GM23248 (cell line): Measurements from ENCODE around the gene EGLN3. TPM values are rescaled to one million over a fixed set of nuclear protein-coding genes. Genes with fewer than 3 reads are reported as not detected.

Source experiments
- DNase-seq: peaks from one replicate; pipeline ENCODE4 v3.0.0-alpha.2; 2015
- H2AFZ ChIP-seq: fragments of 200-600 bp; sonication (generic); 2 replicates; pipeline ENCODE4 v1.6.1; 2016; ENCODE audit warnings: antibody characterized with exemption
- H3F3A ChIP-seq: fragments of 200-600 bp; sonication (generic); 2 replicates; pipeline ENCODE4 v1.6.1; 2016; ENCODE audit warnings: mild to moderate bottlenecking, antibody characterized with exemption, mixed run types; ENCODE audit not compliant: insufficient read depth
- H3K27ac ChIP-seq: fragments of 200-600 bp; sonication (generic); 2 replicates; pipeline ENCODE4 v1.5.1; 2016; ENCODE audit warnings: mild to moderate bottlenecking
- H3K27me3 ChIP-seq: fragments of 200-600 bp; sonication (generic); replicated peaks from 2 replicates; pipeline ENCODE4 v1.6.1; 2016; ENCODE audit warnings: mild to moderate bottlenecking; ENCODE audit not compliant: insufficient read depth
- H3K36me3 ChIP-seq: fragments of 200-600 bp; sonication (generic); 2 replicates; pipeline ENCODE4 v1.6.1; 2016; ENCODE audit warnings: low read depth, mild to moderate bottlenecking
- H3K4me1 ChIP-seq: fragments of 200-600 bp; sonication (generic); 2 replicates; pipeline ENCODE4 v1.6.1; 2016; ENCODE audit warnings: mild to moderate bottlenecking; ENCODE audit not compliant: insufficient read depth
- H3K4me2 ChIP-seq: fragments of 200-600 bp; sonication (generic); one replicate; pipeline ENCODE4 v1.6.1; 2016; ENCODE audit warnings: mild to moderate bottlenecking; ENCODE audit not compliant: unreplicated experiment
- H3K4me3 ChIP-seq: fragments of 200-600 bp; sonication (generic); 2 replicates; pipeline ENCODE4 v1.5.1; 2016; ENCODE audit warnings: mild to moderate bottlenecking
- H3K79me2 ChIP-seq: fragments of 200-600 bp; sonication (generic); 2 replicates; pipeline ENCODE4 v1.6.1; 2016; ENCODE audit warnings: mild to moderate bottlenecking; ENCODE audit not compliant: insufficient read depth
- H3K9ac ChIP-seq: fragments of 200-600 bp; sonication (generic); 2 replicates; pipeline ENCODE4 v1.6.1; 2016; ENCODE audit warnings: mild to moderate bottlenecking
- H3K9me2 ChIP-seq: fragments of 200-600 bp; sonication (generic); 2 replicates; pipeline ENCODE4 v1.6.1; 2016; ENCODE audit warnings: mixed run types, mild to moderate bottlenecking, moderate library complexity; ENCODE audit not compliant: insufficient read depth
- H3K9me3 ChIP-seq: fragments of 200-600 bp; sonication (generic); one replicate; pipeline ENCODE4 v1.6.1; 2017; ENCODE audit warnings: low read depth
- H4K20me1 ChIP-seq: fragments of 200-600 bp; sonication (generic); 2 replicates; pipeline ENCODE4 v1.6.0; 2016; ENCODE audit not compliant: insufficient read depth
- EZH2 ChIP-seq: fragments of 200-600 bp; sonication (generic); IDR thresholded peaks from 2 replicates; pipeline ENCODE4 v1.6.1; 2018; ENCODE audit warnings: antibody characterized with exemption, mild to moderate bottlenecking; ENCODE audit not compliant: insufficient read depth, poor library complexity, severe bottlenecking
- EZH2phosphoT487 ChIP-seq: fragments of 200-600 bp; sonication (generic); IDR thresholded peaks from 2 replicates; pipeline ENCODE4 v1.6.1; 2018; ENCODE audit warnings: antibody characterized with exemption, moderate library complexity, mild to moderate bottlenecking, low read depth; ENCODE audit not compliant: insufficient read depth
- WGBS, 2 experiments: methylation state at CpG; one replicate each; pipeline ENCODE4 v1.1.6; 2015 to 2017; ENCODE audit warnings: low lambda C conversion rate in 2 of 2, low coverage in 1 of 2; ENCODE audit errors: missing lambda C conversion rate in 2 of 2; 5-methylcytosine and 5-hydroxymethylcytosine counted together
- in situ Hi-C: fragments of 300-500 bp; cut with MboI; formaldehyde crosslinking; loops from 2 replicates; pipeline ENCODE4 v1.15.0; 2020
- polyA plus RNA-seq: library from polyadenylated mRNA; unstranded; fragments of >200 nt; fragmentation: Nextera tagmentation; extraction: Ambion mirVana; gene quantifications from 2 replicates; pipeline ENCODE4 v1.2.1, GENCODE V29; 2016
- total RNA-seq: library from RNA; depleted of rRNA; stranded (reverse); fragments of >200 nt; shearing (Covaris generic); gene quantifications from 2 replicates; pipeline ENCODE4 v1.2.3, GENCODE V29; 2014

Gene EGLN3
- total and polyA plus RNA-seq, 2 experiments from 2014 or later: 0.11 to 0.22 TPM

DNA sequence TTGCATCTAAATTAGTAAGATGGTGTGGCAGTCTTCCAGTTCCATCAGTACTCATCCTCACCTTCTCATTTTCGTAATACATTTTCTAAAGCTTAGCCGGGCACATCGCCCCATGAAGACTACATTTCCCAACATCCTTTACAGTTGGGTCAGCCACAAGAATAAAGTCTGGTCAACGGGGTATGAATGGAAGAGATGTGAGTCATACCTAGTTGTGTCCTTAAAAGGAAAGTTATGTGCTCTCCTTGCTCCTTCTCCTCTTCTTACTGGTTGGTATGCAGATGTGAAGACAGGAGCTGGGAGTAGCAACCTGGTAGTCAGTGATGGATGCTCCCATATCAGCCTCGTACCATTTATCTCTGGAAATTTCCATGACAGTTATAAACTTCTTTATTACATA is 35.9 kb upstream of the EGLN3 start:
- no peak overlapping the region for H2AFZ ChIP-seq
- no peak overlapping the region for H3K4me2 ChIP-seq
- peak; percentile 86 for DNase-seq

DNA sequence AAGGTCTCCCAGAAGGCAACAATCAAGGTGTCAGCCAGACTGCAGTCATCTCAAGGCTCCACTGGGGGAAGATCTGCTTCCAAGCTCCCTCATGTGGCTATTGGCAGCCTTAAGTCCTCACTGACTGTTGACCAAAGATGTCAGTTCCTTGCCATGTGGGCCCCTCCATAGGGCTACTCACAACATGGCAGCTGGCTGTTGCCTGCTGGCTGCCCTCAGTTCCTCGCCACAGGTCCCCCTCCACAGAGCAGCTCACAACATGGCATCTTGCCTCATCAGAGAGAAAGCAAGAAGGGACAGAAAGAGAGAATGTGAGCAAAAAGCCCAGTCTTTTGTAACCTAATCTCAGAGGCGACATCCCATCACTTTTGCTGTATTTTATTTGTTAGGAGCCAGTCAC is 34.4 kb upstream of the EGLN3 start:
- no peak overlapping the region for H3K4me2 ChIP-seq
- no peak overlapping the region for H3K9ac ChIP-seq
- H3K9me3 ChIP-seq: no peaks in the 10 kb centered on the region
- no peaks in the 10 kb centered on the region for H4K20me1 ChIP-seq
- H3K36me3 ChIP-seq: no peaks in the 10 kb centered on the region
- TF ChIP-seq EZH2 (no peak), EZH2phosphoT487 (no peak)
- in situ Hi-C loops: no loop called here
- H3K4me3 ChIP-seq: no peak overlapping the region
- 74 to 88% methylated on average over 2 of the region's 2 CpGs for WGBS, 2 experiments
- H3K9me2 ChIP-seq: no peaks in the 10 kb centered on the region
- peaks cover 13% of the 10 kb centered on the region for H3F3A ChIP-seq
- H3K4me1 ChIP-seq: peaks cover 13% of the 10 kb centered on the region
- 0 out of 2 replicates have a peak, but pooled peaks cover 4% of the 10 kb centered on the region for H3K27me3 ChIP-seq
- H3K27ac ChIP-seq: no peak overlapping the region
- no peak overlapping the region for H2AFZ ChIP-seq
- no peak for DNase-seq
- H3K79me2 ChIP-seq: no peaks in the 10 kb centered on the region

More for the DNA sequence above, 35.9 kb upstream of the EGLN3 start:
- H3K36me3 ChIP-seq: no peaks in the 10 kb centered on the region
- TF ChIP-seq EZH2phosphoT487: no peak
- TF ChIP-seq EZH2: no peak
- H3K4me3 ChIP-seq: no peak overlapping the region
- no peaks in the 10 kb centered on the region for H3K9me2 ChIP-seq
- H3K79me2 ChIP-seq: no peaks in the 10 kb centered on the region
- in situ Hi-C loops: no loop called here
- peaks cover 19% of the 10 kb centered on the region for H3F3A ChIP-seq
- no peaks in the 10 kb centered on the region for H3K9me3 ChIP-seq
- peaks cover 17% of the 10 kb centered on the region for H3K4me1 ChIP-seq
- WGBS, 2 experiments: 34 to 38% methylated on average over 5 of the region's 5 CpGs
- H3K9ac ChIP-seq: no peak overlapping the region
- no peak overlapping the region for H3K27ac ChIP-seq
- H4K20me1 ChIP-seq: no peaks in the 10 kb centered on the region
- H3K27me3 ChIP-seq: 0 out of 2 replicates have a peak, but pooled peaks cover 4% of the 10 kb centered on the region

DNA sequence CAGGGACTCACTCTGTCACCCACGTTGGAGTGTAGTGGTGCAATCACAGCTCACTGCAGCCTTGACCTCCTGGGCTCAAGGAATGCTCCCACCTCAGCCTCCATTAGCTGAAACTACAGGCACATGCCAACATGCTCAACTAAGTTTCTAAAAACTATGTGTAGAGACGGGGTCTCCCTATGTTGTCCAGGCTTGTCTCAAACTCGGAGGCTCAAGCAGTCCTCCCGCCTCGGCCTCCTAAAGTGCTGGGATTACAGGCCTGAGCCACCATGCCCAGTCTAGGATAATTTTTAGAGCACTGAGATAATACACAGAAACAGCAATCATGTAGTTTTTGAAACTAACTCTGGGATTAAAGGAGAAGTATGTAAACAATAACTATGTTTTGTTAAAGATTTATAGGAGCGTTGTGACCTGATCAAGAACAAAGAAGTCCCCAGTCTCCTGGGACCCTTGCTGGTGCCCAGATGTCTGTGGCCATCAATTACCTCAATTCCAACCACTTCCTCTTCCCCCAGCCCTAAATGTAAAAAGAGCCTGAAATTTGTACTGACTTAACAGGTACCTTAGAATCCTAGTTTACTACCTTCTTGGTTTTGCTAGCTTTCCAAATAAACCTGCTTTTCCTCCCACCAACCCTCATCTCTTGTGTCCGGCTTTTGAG is 28.9 kb upstream of the EGLN3 start:
- Histone ChIP-seq H3K9ac (no peak overlapping the region), H3K4me1 (no peaks in the 10 kb centered on the region), H3K4me2 (no peak overlapping the region), H3K4me3 (no peak overlapping the region), H3K9me2 (no peaks in the 10 kb centered on the region), H4K20me1 (no peaks in the 10 kb centered on the region), H3K9me3 (no peaks in the 10 kb centered on the region), H3K36me3 (no peaks in the 10 kb centered on the region), H3K79me2 (no peaks in the 10 kb centered on the region), H3F3A (no peaks in the 10 kb centered on the region), H2AFZ (no peak overlapping the region), H3K27me3 (peaks cover 31% of the 10 kb centered on the region), H3K27ac (no peak overlapping the region)
- TF ChIP-seq EZH2phosphoT487 (no peak), EZH2 (no peak)
- in situ Hi-C loops: no loop called here
- DNase-seq: no peak
- WGBS, 2 experiments: 50 to 54% methylated on average over 7 of the region's 7 CpGs

GRCh38 chr14:33978892-33979612 is 28.2 kb upstream of the EGLN3 start:
- no peak overlapping the region for H2AFZ ChIP-seq
- WGBS, 2 experiments: 65 to 66% methylated on average over 8 of the region's 8 CpGs

More at GRCh38 chr14:33978892-33979612, 28.2 kb upstream of the EGLN3 start:
- Histone ChIP-seq H3K79me2 (no peaks in the 10 kb centered on the region), H4K20me1 (no peaks in the 10 kb centered on the region), H3K4me1 (no peaks in the 10 kb centered on the region), H3K36me3 (no peaks in the 10 kb centered on the region), H3K4me3 (no peak overlapping the region), H3K9ac (no peak overlapping the region), H3K27ac (no peak overlapping the region), H3F3A (no peaks in the 10 kb centered on the region), H3K9me3 (no peaks in the 10 kb centered on the region), H3K27me3 (peaks cover 34% of the 10 kb centered on the region), H3K4me2 (no peak overlapping the region), H3K9me2 (no peaks in the 10 kb centered on the region)
- TF ChIP-seq EZH2phosphoT487 (no peak), EZH2 (no peak)
- in situ Hi-C loops: no loop called here
- DNase-seq: no peak
